ENCODE results near the gene TRMT112.
A peak's percentile ranks its signal among the peaks of the same experiment; 100 is the strongest.

Gene TRMT112

GRCh38 chr11:64275031-64275800 lies 42.1 kb downstream of the TRMT112 start:
- no peak for TF ChIP-seq CTCF (IDR thresholded peaks at IDR 0.05; ENCODE audit: insufficient read depth, low read depth, low read length, missing control alignments)

GRCh38 chr11:64269540-64270220 lies 47.7 kb downstream of the TRMT112 start:
- H3K4me3 ChIP-seq (ENCODE audit: low read depth, low read length), result peak overlapping the region; percentile 55
- TF ChIP-seq CTCF (IDR thresholded peaks at IDR 0.05; ENCODE audit: insufficient read depth, low read depth, low read length, missing control alignments), result no peak
- peak; percentile 100 for DNase-seq (ENCODE audit: low read depth)

More at GRCh38 chr11:64275031-64275800, 42.1 kb downstream of the TRMT112 start:
- H3K4me3 ChIP-seq (ENCODE audit: low read depth, low read length), result no peak overlapping the region
- no peak for DNase-seq (ENCODE audit: low read depth)

GRCh38 chr11:64268893-64269539 lies 48.3 kb downstream of the TRMT112 start:
- TF ChIP-seq CTCF (IDR thresholded peaks at IDR 0.05; ENCODE audit: insufficient read depth, low read depth, low read length, missing control alignments), result no peak
- H3K4me3 ChIP-seq (ENCODE audit: low read depth, low read length), result peak overlapping the region; percentile 55
- DNase-seq (ENCODE audit: low read depth), result peak; percentile 83

- no peak for DNase-seq (ENCODE audit: low read depth)
- TF ChIP-seq CTCF (IDR thresholded peaks at IDR 0.05; ENCODE audit: insufficient read depth, low read depth, low read length, missing control alignments), result no peak
- H3K4me3 ChIP-seq (ENCODE audit: low read depth, low read length), result peak overlapping the region; percentile 55
Measured at GRCh38 chr11:64268025-64268892, 49.1 kb downstream of the TRMT112 start.

GRCh38 chr11:64267207-64267945 lies 50.0 kb downstream of the TRMT112 start:
- no peak overlapping the region for H3K4me3 ChIP-seq (ENCODE audit: low read depth, low read length)
- TF ChIP-seq CTCF (IDR thresholded peaks at IDR 0.05; ENCODE audit: insufficient read depth, low read depth, low read length, missing control alignments), result no peak
- no peak for DNase-seq (ENCODE audit: low read depth)
